ACHN (cell line): Measurements from ENCODE around the gene LARP7.
A peak's percentile ranks its signal among the peaks of the same experiment; 100 is the strongest.
"Not testable (repeated sequence)": the region's sequence is repeated elsewhere in the genome, so short reads cannot be mapped to it uniquely, and the experiment has no call there.

Experiments
- DNase-seq: peaks from one replicate; pipeline ENCODE4 v3.0.0-alpha.2; 2015
- in situ Hi-C: cut with HindIII; loops from 2 replicates; pipeline ENCODE4 v1.10.0; 2017; ENCODE audit warnings: low sequenced_read_pairs, low pct_ligation_motif_present, low pct_unique_long_range_greater_than_20kb

Gene LARP7

GRCh38 chr4:112648263-112649054, 11.5 kb downstream of the LARP7 start:
- DNase-seq = no peak
- in situ Hi-C loops = no loop called here

- in situ Hi-C loops = no loop called here
- DNase-seq = no peak
These were observed 12.1 kb downstream of the LARP7 start for GRCh38 chr4:112649055-112649408.

- no peak for DNase-seq
- in situ Hi-C loops = no loop called here
These were observed 13.4 kb downstream of the LARP7 start for GRCh38 chr4:112650332-112650731.

GRCh38 chr4:112651641-112652040, 14.7 kb downstream of the LARP7 start:
- in situ Hi-C loops = no loop called here
- DNase-seq = no peak

- in situ Hi-C loops = no loop called here
- no peak for DNase-seq
These were observed 15.3 kb downstream of the LARP7 start for GRCh38 chr4:112652216-112652615.

- in situ Hi-C loops = no loop called here
- no peak for DNase-seq
These were observed 18.3 kb downstream of the LARP7 start for GRCh38 chr4:112655270-112655669.

GRCh38 chr4:112656115-112656514, 19.2 kb downstream of the LARP7 start:
- in situ Hi-C loops, DNase-seq: not testable (repeated sequence)

GRCh38 chr4:112664611-112665010, 27.7 kb downstream of the LARP7 start:
- DNase-seq = no peak
- in situ Hi-C loops = no loop called here

GRCh38 chr4:112668131-112668530, 31.2 kb downstream of the LARP7 start:
- no peak for DNase-seq
- in situ Hi-C loops = no loop called here

- in situ Hi-C loops = no loop called here
- DNase-seq = no peak
These were observed 36.1 kb downstream of the LARP7 start for GRCh38 chr4:112673076-112673475.

GRCh38 chr4:112673686-112674085, 36.7 kb downstream of the LARP7 start:
- no peak for DNase-seq
- in situ Hi-C loops = no loop called here

GRCh38 chr4:112674376-112674775, 37.4 kb downstream of the LARP7 start:
- in situ Hi-C loops = no loop called here
- no peak for DNase-seq

GRCh38 chr4:112677519-112678091, 40.7 kb downstream of the LARP7 start:
- no peak for DNase-seq
- in situ Hi-C loops = no loop called here

- in situ Hi-C loops = no loop called here
These were observed 44.1 kb downstream of the LARP7 start for GRCh38 chr4:112680996-112681395.

GRCh38 chr4:112693507-112693906, 56.6 kb downstream of the LARP7 start:
- no peak for DNase-seq
- in situ Hi-C loops = no loop called here

More at GRCh38 chr4:112680996-112681395, 44.1 kb downstream of the LARP7 start:
- DNase-seq = no peak

- in situ Hi-C loops = no loop called here
- DNase-seq = no peak
These were observed 63.7 kb downstream of the LARP7 start for GRCh38 chr4:112700679-112701078.

- in situ Hi-C loops = no loop called here
- DNase-seq = no peak
These were observed 65.9 kb downstream of the LARP7 start for GRCh38 chr4:112702892-112703291.

GRCh38 chr4:112704322-112704721, 67.4 kb downstream of the LARP7 start:
- in situ Hi-C loops = no loop called here

GRCh38 chr4:112704991-112705845, 68.3 kb downstream of the LARP7 start:
- peak; percentile 79 for DNase-seq
- in situ Hi-C loops = no loop called here

More at GRCh38 chr4:112704322-112704721, 67.4 kb downstream of the LARP7 start:
- DNase-seq = no peak
